Measurements from ENCODE around the gene PRKCB.

The PRKCB gene

DNA sequence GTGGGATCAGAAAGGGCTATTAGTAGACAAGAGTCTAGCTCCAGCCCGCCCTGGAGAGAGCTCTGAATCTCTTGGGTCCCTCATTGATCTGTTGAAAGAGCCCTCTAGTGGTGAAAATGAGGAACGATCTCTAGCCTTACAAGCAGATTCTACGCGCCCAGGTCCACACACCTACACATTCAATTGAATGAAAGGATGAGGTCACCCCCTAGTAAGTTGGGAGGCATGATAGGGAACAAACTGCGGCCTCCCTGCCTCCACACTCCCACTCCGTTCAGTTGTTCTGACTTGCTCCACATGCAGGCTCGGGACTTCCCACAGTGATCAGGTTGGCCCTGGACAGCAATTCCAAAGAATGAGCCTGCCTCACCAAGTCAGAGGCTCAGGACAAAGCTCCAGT, 417.4 kb downstream of the PRKCB start:
- peak; percentile 75 for DNase-seq (ENCODE audit: low spot score)

DNA sequence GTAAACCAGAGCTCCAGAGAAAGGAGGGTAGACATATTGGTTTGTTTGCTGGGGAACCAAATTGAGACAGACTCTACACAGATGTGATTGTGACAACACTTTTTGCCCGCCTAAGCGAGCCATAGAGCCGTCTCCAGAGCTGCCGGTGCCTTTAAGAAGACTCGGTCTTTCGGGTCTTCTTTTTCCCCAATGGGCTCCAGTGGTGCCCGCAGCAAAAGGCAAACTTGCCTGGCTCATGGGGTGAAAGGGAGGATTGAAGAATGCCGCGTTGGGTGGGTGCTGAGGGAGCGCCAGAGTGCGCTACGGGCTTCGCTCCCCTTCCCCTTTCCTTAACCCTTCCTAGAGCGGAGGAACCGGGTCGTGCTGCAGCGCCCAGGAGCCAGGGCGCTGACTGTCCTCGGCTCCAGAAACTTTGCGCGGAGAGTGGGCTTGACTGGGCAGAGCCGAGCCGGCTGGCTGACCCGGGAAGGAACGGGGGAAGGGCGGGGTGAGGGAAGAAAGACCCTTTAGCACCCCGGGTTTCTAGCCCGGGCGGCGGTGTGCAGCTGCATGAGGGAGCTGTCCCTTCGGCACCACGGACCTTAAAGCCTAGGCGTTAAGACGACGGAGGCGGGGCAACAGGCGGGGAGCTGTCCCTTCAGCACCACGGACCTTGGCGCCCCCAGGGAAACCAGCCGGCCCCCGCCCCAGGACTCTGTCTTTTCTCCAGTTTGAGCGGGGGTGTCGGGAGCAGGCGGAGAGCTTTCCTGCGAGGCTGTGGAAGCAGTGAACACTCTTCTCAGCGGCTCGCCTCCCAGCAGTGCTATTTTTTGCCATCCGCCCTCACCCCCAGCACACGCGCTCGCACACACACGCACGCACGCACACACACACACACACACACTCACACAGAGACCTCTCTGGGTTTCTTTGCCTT, 419.9 kb downstream of the PRKCB start, which contains the start of gene CACNG3:
CACNG3 (plus strand) TSS at position 880 of the 916 bp plus-strand sequence. CDS start 420 bp downstream, outside the sequence.
- no peak for DNase-seq (ENCODE audit: low spot score)

DNA sequence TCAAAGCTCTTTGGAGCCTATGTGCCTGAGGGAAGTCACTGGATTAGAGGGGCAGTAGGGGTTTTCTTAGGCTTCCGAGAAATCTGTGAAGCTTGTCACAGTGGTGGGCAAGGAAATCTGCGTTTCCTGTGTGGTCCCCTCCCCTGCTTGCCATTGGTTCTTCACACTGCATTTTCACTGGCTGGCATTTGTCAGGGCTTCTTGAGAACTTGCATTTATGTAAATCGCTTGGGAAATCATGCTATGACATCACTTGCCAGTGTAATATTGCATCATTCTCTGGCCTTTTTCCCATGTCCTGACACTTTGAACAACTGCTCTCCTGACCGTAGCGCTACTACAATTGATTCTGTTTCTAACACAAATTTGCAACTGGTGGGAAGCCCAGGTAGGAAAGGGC, 422.2 kb downstream of the PRKCB start:
- DNase-seq (ENCODE audit: low spot score), result no peak

DNA sequence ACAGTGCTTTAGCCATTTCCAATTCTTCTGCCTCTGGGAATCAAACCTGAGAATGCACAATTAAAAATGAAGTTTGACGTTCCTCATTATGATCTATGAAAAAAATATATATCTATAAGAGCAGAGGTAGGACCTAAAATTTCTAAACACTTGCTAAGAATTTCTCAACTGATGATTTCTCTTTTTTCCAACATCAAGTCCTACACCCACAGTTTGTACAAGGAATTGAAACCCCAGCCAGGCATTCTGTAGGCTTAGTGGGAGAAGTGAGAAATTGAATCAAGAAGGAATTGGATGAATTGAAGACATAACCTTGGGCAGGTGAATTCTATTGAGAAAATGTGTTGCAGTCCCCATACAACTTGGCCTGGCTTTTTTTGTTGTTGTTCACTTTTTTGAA, 423.0 kb downstream of the PRKCB start:
- DNase-seq (ENCODE audit: low spot score), result no peak

DNA sequence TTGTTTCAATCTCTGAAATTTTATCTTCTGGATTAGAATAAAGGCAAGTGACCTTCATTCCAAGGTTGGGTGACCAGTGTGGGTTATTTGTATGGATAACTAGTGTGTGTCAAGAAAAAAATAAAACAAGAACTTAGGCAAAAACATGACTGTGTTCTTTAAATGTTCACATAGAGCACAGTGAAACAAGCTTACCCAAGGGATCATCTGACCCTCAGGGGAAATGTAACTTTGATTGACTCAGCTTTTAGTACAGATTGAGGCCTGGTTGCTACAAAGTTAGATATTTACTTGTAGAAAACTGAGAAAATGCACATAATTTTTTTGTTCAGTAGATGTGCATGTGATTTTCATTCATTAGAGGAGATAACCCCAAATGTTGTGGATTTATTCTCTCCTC, 427.0 kb downstream of the PRKCB start:
- DNase-seq (ENCODE audit: low spot score), result no peak

Data from SW480 (cell line).